AG04450 (cell line): ENCODE measurements around the gene INAFM2. TPM values are rescaled to one million over a fixed set of nuclear protein-coding genes. Genes with fewer than 3 reads are reported as not detected.

Experiments
- CTCF ChIA-PET: fragments of 300-600, 350-600 bp; formaldehyde crosslinking; extraction: SDS; loops from one replicate; lab custom pipeline; 2022; ENCODE audit warnings: antibody characterized with exemption, inconsistent platforms; lab: Charles Lee
- POLR2A ChIA-PET: fragments of 350-600 bp; formaldehyde crosslinking; extraction: SDS; loops from one replicate; lab custom pipeline; 2021; ENCODE audit warnings: antibody characterized with exemption, inconsistent platforms; lab: Yijun Ruan, JAX
- DNase-seq: peaks from one replicate; pipeline ENCODE4 v3.0.0-alpha.2; 2011; ENCODE audit warnings: low read depth, low spot score
- H3K27ac ChIP-seq: one replicate; pipeline ENCODE4 v1.5.1; 2012; ENCODE audit warnings: low read depth, low read length, control low read depth
- H3K27me3 ChIP-seq: one replicate; pipeline ENCODE4 v1.6.0; 2012; ENCODE audit warnings: low read length; ENCODE audit not compliant: control insufficient read depth, insufficient read depth
- H3K4me3 ChIP-seq: 2 replicates; pipeline ENCODE4 v1.5.1; 2011; ENCODE audit warnings: mild to moderate bottlenecking, low read depth, low read length, control low read depth
- H3K9me3 ChIP-seq: 2 replicates; pipeline ENCODE4 v1.5.1; 2012; ENCODE audit warnings: low read length; ENCODE audit not compliant: control insufficient read depth, insufficient read depth
- CTCF ChIP-seq: IDR thresholded peaks from 2 replicates; pipeline ENCODE4 v1.5.1; 2011; ENCODE audit warnings: low read depth, low read length, control low read depth, inconsistent platforms
- polyA plus RNA-seq: library from polyadenylated mRNA; depleted of rRNA; stranded (reverse); fragments of >200 nt; gene quantifications from 2 replicates; pipeline ENCODE4 v1.2.3, GENCODE V29; 2011

INAFM2 gene
- polyA plus RNA-seq, 1 experiment, result 11.4 TPM

- POLR2A ChIA-PET, result no interaction called here
- DNase-seq, result no peak
Measured at GRCh38 chr15:40346579-40347558, 23.4 kb downstream of the INAFM2 start.

GRCh38 chr15:40347559-40348473 lies 24.3 kb downstream of the INAFM2 start:
- CTCF ChIA-PET, result no interaction called here
- Histone ChIP-seq H3K9me3 (no peaks in the 10 kb centered on the region), H3K27ac (no peak overlapping the region), H3K27me3 (peaks cover 6% of the 10 kb centered on the region), H3K4me3 (no peak overlapping the region)
- TF ChIP-seq CTCF, result no peak
- no peak for DNase-seq
- POLR2A ChIA-PET, result no interaction called here

More at GRCh38 chr15:40346579-40347558, 23.4 kb downstream of the INAFM2 start:
- no peak overlapping the region for H3K27ac ChIP-seq
- no peaks in the 10 kb centered on the region for H3K9me3 ChIP-seq
- CTCF ChIA-PET, result no interaction called here
- H3K27me3 ChIP-seq, result peaks cover 6% of the 10 kb centered on the region
- H3K4me3 ChIP-seq, result no peak overlapping the region
- TF ChIP-seq CTCF, result no peak

- Histone ChIP-seq H3K27me3 (peaks cover 7% of the 10 kb centered on the region), H3K4me3 (no peak overlapping the region), H3K9me3 (no peaks in the 10 kb centered on the region), H3K27ac (no peak overlapping the region)
- ChIA-PET CTCF (interaction anchor here (0.6 kb wide), 1 partner anchor 61 kb away, joined by 3 read pairs; no protein-coding TSS in a partner anchor), POLR2A (no interaction called here)
- DNase-seq, result no peak
- TF ChIP-seq CTCF, result no peak
Measured at GRCh38 chr15:40348474-40348870, 25.0 kb downstream of the INAFM2 start.

GRCh38 chr15:40349163-40349562 lies 25.7 kb downstream of the INAFM2 start:
- H3K9me3 ChIP-seq, result no peaks in the 10 kb centered on the region
- ChIA-PET CTCF (no interaction called here), POLR2A (no interaction called here)
- H3K27me3 ChIP-seq, result peaks cover 9% of the 10 kb centered on the region
- no peak for TF ChIP-seq CTCF
- no peak overlapping the region for H3K4me3 ChIP-seq
- H3K27ac ChIP-seq, result no peak overlapping the region
- DNase-seq, result no peak
